HG02943 (cell line): ENCODE data around the gene TNFAIP8L3.
"Not testable (repeated sequence)": the region's sequence is repeated elsewhere in the genome, so short reads cannot be mapped to it uniquely, and the experiment has no call there.

Experiments
- ATAC-seq: cut with Tn5 transposase; IDR thresholded peaks from one replicate; pipeline ENCODE4 v1.9.1; 2021; ENCODE audit warnings: mild to moderate bottlenecking, low read depth, moderate library complexity; ENCODE audit not compliant: unreplicated experiment

The TNFAIP8L3 gene

DNA sequence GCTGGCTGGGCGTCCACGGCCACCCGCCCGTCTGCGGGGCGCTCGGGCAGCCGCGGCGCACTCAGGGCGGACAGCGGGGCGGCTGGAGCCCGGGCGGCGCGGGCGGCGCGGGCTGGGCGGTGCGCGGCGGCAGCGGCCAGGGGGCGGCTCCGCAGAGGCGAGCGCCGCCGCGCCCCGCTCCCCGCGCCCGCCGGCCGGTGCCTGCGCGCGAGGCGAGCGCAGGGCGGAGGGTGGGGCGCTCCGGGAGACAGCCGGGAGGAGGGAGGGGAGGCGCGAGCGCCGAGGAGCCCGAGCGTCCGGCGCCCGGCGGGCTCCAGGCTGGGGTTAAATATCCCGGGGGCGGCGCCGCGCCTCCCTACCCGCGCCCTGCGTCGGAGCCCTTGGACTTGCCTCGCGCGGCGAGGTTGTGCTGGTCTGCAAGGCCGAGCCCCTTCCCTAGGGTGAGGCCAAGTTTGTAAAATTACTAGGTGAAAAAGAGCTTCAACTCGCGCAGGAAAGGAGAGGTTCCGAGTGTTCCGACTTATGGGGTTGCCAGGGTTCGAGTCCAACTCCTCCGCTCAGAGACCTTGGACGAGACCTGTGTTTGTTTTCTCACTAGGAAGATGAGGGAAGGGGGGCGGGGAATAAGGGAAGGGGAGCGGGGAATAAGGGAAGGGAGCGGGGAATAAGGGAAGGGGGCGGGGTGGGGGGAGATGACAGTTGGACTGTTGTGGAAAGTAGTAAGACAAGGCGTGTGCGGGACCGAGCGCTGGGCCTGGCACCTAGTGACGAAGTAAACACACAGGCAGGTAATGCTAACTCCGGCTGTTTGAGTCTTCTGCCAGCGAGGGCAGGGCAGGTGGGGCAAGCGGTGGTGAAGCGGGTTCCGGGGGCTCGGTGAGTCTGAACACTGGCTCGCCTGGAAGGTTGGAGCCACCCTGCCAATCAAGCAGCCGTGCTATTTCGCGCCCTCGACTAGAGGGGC, at the start of gene TNFAIP8L3:
TSS of gene TNFAIP8L3 (minus strand) at position 301 of the 964 bp plus-strand sequence. CDS start 311 bp downstream, outside the sequence.
- no peak for ATAC-seq

GRCh38 chr15:51144021-51144532, 49.4 kb upstream of the TNFAIP8L3 start:
- no peak for ATAC-seq

DNA sequence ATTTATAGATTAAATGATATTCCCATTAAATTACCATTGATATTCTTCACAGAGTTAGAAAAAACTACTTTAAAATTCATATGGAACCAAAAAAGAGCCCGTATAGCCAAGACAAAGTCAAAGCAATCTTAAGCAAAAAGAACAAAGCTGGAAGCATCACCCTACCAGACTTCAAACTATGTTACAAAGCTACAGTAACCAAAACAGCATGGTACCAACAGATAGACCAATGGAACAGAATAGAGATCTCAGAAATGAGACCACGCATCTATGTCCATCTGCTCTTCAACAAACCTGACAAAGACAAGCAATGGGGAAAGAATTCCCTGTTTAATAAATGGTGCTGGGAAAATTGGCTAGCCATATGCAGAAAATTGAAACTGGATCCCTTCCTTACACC, 45.6 kb upstream of the TNFAIP8L3 start:
- ATAC-seq: not testable (repeated sequence)

- no peak for ATAC-seq
Observed at GRCh38 chr15:51139091-51139490, 44.4 kb upstream of the TNFAIP8L3 start.

- ATAC-seq: no peak
Observed at GRCh38 chr15:51137880-51138430, 43.2 kb upstream of the TNFAIP8L3 start.

GRCh38 chr15:51137024-51137423, 42.3 kb upstream of the TNFAIP8L3 start:
- no peak for ATAC-seq

DNA sequence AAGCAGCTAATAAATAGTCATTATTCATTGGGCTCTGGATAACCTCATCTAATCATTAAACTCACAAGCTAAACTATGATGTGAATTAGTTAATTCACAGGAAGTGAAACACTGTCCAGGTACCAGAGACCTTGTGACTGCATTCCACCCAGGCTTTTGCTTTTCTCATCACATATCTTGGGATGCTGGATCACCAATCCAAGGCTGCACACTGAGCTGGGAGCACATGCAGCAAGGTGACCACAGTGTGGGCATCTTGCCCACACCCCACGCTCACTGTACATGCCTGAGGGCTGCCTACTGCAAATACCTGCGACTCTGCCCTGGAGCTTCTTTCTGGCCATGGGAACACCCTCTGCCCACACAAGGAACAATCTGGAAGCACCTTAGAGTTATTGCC, 40.6 kb upstream of the TNFAIP8L3 start:
- ATAC-seq: no peak

GRCh38 chr15:51134416-51135199, 39.9 kb upstream of the TNFAIP8L3 start:
- no peak for ATAC-seq

- ATAC-seq: no peak
Observed at GRCh38 chr15:51133140-51133765, 38.5 kb upstream of the TNFAIP8L3 start.

DNA sequence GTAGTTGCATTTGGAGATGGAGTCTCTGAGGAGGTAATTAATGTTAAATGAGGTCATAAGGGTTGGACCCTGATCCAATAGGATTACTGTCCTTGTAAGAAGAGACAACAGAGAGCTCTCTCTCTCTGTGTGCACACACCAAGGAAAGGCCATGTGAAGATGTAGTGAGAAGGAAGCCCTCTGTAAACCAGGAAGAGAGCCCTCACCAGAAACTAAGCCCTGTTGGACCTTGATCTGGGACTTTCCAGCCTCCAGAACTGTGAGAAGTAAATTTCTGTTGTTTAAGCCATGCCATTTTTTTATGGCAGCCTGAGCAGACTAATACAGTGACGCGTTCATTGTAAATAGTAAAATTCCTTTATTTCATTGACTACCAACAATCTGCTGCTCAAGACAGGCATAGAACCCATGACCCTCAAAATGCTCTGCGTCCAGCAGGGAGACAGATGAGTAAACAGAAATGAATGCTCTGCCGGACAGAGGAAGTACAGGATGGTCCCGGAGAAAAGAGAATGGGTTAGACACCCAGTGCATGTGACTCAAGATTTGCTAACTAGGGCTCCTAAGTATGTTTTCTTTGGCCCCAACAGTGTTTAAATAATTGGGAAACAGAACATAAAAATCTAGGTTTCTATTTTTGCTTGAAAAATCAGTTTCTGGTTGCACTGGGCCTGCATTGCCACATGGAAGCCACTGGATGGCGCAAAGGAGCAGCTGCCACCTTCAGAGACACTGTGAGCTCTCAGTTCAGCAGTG, 37.9 kb upstream of the TNFAIP8L3 start:
- ATAC-seq: no peak

GRCh38 chr15:51131596-51132290, 37.0 kb upstream of the TNFAIP8L3 start:
- ATAC-seq: no peak

GRCh38 chr15:51130344-51130743, 35.6 kb upstream of the TNFAIP8L3 start:
- no peak for ATAC-seq

GRCh38 chr15:51129535-51130188, 35.0 kb upstream of the TNFAIP8L3 start:
- ATAC-seq: no peak

- ATAC-seq: no peak
Observed at GRCh38 chr15:51128701-51129100, 34.0 kb upstream of the TNFAIP8L3 start.

DNA sequence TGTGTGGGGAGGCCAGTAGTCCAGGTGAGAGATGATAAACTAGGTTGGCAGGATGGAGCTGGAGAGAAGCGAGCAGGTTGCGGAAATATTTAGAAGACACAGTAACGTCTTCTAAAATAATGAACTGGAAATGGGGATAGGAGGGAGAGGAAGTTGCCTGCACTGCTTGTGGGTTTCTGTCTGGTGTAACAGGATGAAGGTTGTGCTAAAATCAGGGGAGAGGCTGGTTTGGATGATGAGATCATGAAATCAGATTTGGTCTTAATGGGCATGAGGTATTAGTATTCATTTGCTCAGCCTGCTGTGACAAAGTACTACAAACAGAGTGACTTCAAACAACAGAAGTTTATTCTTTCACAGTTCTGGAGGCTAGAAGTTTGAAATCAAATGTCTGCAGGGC, 32.1 kb upstream of the TNFAIP8L3 start:
- ATAC-seq: no peak

GRCh38 chr15:51123002-51123401, 28.3 kb upstream of the TNFAIP8L3 start:
- ATAC-seq: not testable (repeated sequence)

GRCh38 chr15:51121631-51122225, 27.0 kb upstream of the TNFAIP8L3 start:
- ATAC-seq: no peak

DNA sequence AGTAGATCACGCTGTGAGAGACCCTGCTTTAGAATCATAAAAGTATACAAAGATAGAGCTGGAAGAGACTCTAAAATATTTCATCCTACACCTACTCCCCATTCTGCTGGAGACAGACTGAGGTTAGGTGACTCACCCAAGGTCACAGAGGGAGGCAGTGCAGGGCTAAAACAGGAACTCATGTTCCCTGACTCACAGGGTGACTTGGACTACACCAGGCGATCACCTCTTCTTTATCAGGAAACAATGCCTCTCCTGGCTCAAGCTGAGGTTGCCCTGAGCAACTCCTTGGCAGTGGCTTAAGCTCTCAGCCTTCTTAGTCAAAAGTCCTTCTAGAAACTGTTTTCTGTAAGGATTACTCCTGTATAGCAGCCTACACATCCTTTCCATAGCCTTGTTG, 26.4 kb upstream of the TNFAIP8L3 start:
- no peak for ATAC-seq
